SK-N-SH treated with all-trans-retinoic acid at 6 μM for 48 hours (cell line): ENCODE results near the gene CFAP65.

Source experiments
- ATAC-seq: fragments of 200-7000 bp; cut with Tn5 transposase; 3 replicates; pipeline ENCODE4 v1.9.1; 2020; ENCODE audit warnings: mild to moderate bottlenecking, moderate library complexity
- ARNTL ChIP-seq: fragments of 450-650 bp; formaldehyde crosslinking; IDR thresholded peaks from 2 replicates; pipeline ENCODE4 v1.5.0; 2020; ENCODE audit warnings: low read depth, mild to moderate bottlenecking, moderate library complexity, borderline replicate concordance
- BACH2 ChIP-seq: fragments of 250-450 bp; sonication (Bioruptor Pico); IDR thresholded peaks from 2 replicates; pipeline ENCODE4 v1.9.0; 2021; ENCODE audit warnings: mild to moderate bottlenecking, borderline replicate concordance
- CREB5 ChIP-seq: fragments of 250-450 bp; sonication (Bioruptor Pico); IDR thresholded peaks from 2 replicates; pipeline ENCODE4 v1.5.1; 2020; ENCODE audit warnings: low read depth, mild to moderate bottlenecking, moderate library complexity
- CSDC2 ChIP-seq: fragments of 250-450 bp; sonication (Bioruptor Pico); IDR thresholded peaks from 2 replicates; pipeline ENCODE4 v1.5.0; 2020; ENCODE audit warnings: mild to moderate bottlenecking, moderate library complexity
- ESRRG ChIP-seq: fragments of 250-450 bp; sonication (Bioruptor Pico); IDR thresholded peaks from 2 replicates; pipeline ENCODE4 v1.6.1; 2021; ENCODE audit warnings: mild to moderate bottlenecking
- GLIS3 ChIP-seq: fragments of 250-450 bp; sonication (Bioruptor Pico); IDR thresholded peaks from 2 replicates; pipeline ENCODE4 v1.5.0; 2020; ENCODE audit warnings: mild to moderate bottlenecking, moderate library complexity
- ISL1 ChIP-seq: fragments of 250-450 bp; sonication (Bioruptor Pico); IDR thresholded peaks from 2 replicates; pipeline ENCODE4 v2.1.2; 2022; ENCODE audit warnings: mild to moderate bottlenecking, moderate library complexity
- PPARA ChIP-seq: fragments of 250-450 bp; sonication (Bioruptor Pico); IDR thresholded peaks from 2 replicates; pipeline ENCODE4 v1.5.0; 2020; ENCODE audit warnings: mild to moderate bottlenecking, borderline replicate concordance
- SNAI2 ChIP-seq: fragments of 250-450 bp; sonication (Bioruptor Pico); IDR thresholded peaks from 2 replicates; pipeline ENCODE4 v1.5.0; 2020; ENCODE audit warnings: mild to moderate bottlenecking, moderate library complexity
- TCF4 ChIP-seq: fragments of 250-450 bp; sonication (Bioruptor Pico); IDR thresholded peaks from 2 replicates; pipeline ENCODE4 v1.8.0; 2021; ENCODE audit warnings: mild to moderate bottlenecking, moderate library complexity, borderline replicate concordance
- TSHZ2 ChIP-seq: fragments of 250-450 bp; sonication (Bioruptor Pico); IDR thresholded peaks from 2 replicates; pipeline ENCODE4 v1.5.0; 2020; ENCODE audit warnings: mild to moderate bottlenecking, moderate library complexity
- ZC3H10 ChIP-seq: fragments of 250-450 bp; sonication (Bioruptor Pico); IDR thresholded peaks from 2 replicates; pipeline ENCODE4 v1.5.1; 2021; ENCODE audit warnings: mild to moderate bottlenecking, moderate library complexity
- ZFP3 ChIP-seq: fragments of 250-450 bp; sonication (Bioruptor Pico); IDR thresholded peaks from 2 replicates; pipeline ENCODE4 v1.5.0; 2020; ENCODE audit warnings: mild to moderate bottlenecking, moderate library complexity
- ZFP30 ChIP-seq: fragments of 450-650 bp; formaldehyde crosslinking; IDR thresholded peaks from 2 replicates; pipeline ENCODE4 v1.5.0; 2022; ENCODE audit warnings: mild to moderate bottlenecking, moderate library complexity
- ZNF565 ChIP-seq: fragments of 450-650 bp; formaldehyde crosslinking; conservative IDR thresholded peaks from 2 replicates; pipeline ENCODE4 v1.5.0; 2020; ENCODE audit warnings: low read depth, mild to moderate bottlenecking, moderate library complexity
- ZNF70 ChIP-seq: fragments of 450-650 bp; formaldehyde crosslinking; IDR thresholded peaks from 2 replicates; pipeline ENCODE4 v1.5.0; 2020; ENCODE audit warnings: mild to moderate bottlenecking, moderate library complexity
- ZNF8 ChIP-seq: fragments of 450-650 bp; formaldehyde crosslinking; IDR thresholded peaks from 2 replicates; pipeline ENCODE4 v1.5.0; 2020; ENCODE audit warnings: mild to moderate bottlenecking, moderate library complexity
- TF ChIP-seq, protein P1 (sequence below): fragments of 250-450 bp; sonication (Bioruptor Pico); IDR thresholded peaks from 2 replicates; pipeline ENCODE4 v1.8.0; 2020; ENCODE audit warnings: mild to moderate bottlenecking, moderate library complexity, borderline replicate concordance
- TF ChIP-seq, protein P2 (sequence below): fragments of 250-450 bp; sonication (Bioruptor Pico); IDR thresholded peaks from 2 replicates; pipeline ENCODE4 v1.8.0; 2021; ENCODE audit warnings: low read depth, mild to moderate bottlenecking, moderate library complexity, borderline replicate concordance

CFAP65 gene

GRCh38 chr2:218983263-218983933 lies 57.9 kb downstream of the CFAP65 start:
- no peak for TF ChIP-seq ISL1 (CRISPR knock-in tag)
- TF ChIP-seq CREB5 (CRISPR knock-in tag), result no peak
- no peak for TF ChIP-seq ZC3H10 (CRISPR knock-in tag)
- TF ChIP-seq SNAI2 (CRISPR knock-in tag), result no peak
- TF ChIP-seq, protein P1, sequence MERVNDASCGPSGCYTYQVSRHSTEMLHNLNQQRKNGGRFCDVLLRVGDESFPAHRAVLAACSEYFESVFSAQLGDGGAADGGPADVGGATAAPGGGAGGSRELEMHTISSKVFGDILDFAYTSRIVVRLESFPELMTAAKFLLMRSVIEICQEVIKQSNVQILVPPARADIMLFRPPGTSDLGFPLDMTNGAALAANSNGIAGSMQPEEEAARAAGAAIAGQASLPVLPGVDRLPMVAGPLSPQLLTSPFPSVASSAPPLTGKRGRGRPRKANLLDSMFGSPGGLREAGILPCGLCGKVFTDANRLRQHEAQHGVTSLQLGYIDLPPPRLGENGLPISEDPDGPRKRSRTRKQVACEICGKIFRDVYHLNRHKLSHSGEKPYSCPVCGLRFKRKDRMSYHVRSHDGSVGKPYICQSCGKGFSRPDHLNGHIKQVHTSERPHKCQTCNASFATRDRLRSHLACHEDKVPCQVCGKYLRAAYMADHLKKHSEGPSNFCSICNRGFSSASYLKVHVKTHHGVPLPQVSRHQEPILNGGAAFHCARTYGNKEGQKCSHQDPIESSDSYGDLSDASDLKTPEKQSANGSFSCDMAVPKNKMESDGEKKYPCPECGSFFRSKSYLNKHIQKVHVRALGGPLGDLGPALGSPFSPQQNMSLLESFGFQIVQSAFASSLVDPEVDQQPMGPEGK (CRISPR knock-in tag), result no peak
- TF ChIP-seq, protein P2, sequence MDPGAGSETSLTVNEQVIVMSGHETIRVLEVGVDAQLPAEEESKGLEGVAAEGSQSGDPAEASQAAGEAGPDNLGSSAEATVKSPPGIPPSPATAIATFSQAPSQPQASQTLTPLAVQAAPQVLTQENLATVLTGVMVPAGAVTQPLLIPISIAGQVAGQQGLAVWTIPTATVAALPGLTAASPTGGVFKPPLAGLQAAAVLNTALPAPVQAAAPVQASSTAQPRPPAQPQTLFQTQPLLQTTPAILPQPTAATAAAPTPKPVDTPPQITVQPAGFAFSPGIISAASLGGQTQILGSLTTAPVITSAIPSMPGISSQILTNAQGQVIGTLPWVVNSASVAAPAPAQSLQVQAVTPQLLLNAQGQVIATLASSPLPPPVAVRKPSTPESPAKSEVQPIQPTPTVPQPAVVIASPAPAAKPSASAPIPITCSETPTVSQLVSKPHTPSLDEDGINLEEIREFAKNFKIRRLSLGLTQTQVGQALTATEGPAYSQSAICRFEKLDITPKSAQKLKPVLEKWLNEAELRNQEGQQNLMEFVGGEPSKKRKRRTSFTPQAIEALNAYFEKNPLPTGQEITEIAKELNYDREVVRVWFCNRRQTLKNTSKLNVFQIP (CRISPR knock-in tag), result no peak
- no peak for TF ChIP-seq ESRRG (CRISPR knock-in tag)
- no peak for TF ChIP-seq GLIS3
- no peak for ATAC-seq

DNA sequence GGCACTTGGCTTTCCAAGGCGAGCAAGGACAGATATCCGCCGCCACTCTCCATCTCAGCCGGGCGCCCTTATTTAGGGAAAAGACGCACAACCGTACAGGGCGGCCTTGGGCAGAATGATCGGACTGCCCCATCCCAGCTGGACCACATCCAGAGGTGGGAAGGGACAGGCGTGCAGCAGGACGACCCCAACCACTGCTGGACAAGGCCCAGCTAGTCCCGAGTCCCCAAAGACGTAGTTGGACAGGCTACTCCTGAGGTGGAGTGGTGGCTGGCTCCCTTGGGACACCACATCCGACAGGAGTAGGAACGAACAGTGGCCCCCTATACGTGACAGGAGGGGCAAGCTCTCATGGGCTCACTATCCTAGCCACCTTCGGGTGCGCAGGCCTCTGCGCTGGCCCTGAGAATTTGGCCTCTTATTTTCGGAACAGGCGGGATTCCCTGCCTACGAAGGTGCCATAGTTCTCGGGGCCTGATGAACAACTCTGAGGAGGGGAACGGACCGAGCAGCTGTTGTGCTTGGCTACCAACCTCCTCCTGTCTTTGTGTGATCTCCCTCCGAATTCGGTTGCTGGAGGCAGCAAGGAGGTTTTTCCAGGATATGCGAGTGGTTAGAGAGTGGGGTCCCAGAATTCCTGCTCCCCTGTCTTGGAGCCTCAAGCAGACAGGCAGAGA lies 58.6 kb downstream of the CFAP65 start:
- no peak for ATAC-seq
- TF ChIP-seq CSDC2 (CRISPR knock-in tag) (no peak), ZFP30 (CRISPR knock-in tag) (no peak), TCF4 (CRISPR knock-in tag) (no peak), ZNF70 (no peak), ZNF565 (CRISPR knock-in tag) (no peak), SNAI2 (CRISPR knock-in tag) (no peak), ARNTL (no peak), ZNF8 (CRISPR knock-in tag) (no peak), ESRRG (CRISPR knock-in tag) (no peak), BACH2 (CRISPR knock-in tag) (no peak)
- TF ChIP-seq, protein P1 (CRISPR knock-in tag), result no peak

DNA sequence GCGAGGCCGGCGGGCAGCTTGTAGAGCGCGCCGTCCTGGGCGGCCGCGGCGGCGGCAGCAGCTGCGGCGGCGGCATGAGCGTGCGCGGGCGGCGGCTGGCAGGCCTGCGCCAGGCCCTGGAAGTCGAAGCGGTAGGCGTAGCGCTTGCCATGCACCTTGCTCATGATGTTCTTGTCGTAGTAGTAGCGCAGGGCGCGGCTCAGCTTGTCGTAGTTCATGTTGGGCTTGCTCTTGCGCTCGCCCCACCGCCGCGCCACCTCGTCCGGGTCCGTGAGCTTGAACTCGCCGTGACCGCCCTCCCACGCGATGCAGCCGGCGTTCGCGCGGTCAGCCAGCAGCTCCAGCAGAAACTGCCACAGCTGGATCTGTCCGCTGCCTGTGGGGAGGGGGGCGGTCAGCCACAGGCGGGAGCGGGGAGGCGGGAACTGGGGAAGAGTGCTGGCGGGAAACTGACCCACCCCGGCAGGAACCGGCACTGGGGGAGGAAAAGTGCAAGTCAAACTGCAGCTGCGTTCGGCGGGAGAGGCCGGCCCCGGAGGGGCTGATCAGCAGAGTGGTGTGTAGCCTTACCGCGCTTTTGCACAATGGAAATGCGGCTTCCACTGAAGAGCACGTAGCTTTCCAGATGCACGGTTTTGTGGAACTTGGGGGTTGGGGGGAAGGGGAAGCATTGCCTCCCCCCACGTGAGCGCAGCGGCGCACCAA lies 59.3 kb downstream of the CFAP65 start:
- no peak for TF ChIP-seq ZFP3 (CRISPR knock-in tag)
- TF ChIP-seq, protein P2 (CRISPR knock-in tag), result no peak
- TF ChIP-seq ZNF8 (CRISPR knock-in tag), result no peak
- ATAC-seq, result no peak

GRCh38 chr2:218981390-218981880 lies 59.9 kb downstream of the CFAP65 start:
- TF ChIP-seq ZC3H10 (CRISPR knock-in tag) (no peak), ZFP30 (CRISPR knock-in tag) (no peak), TSHZ2 (CRISPR knock-in tag) (no peak), PPARA (no peak), TCF4 (CRISPR knock-in tag) (no peak), ZFP3 (CRISPR knock-in tag) (no peak), ARNTL (no peak), BACH2 (CRISPR knock-in tag) (no peak)
- TF ChIP-seq, protein P2 (CRISPR knock-in tag), result no peak
- ATAC-seq, result no peak
